Activated T-cell treated with anti-CD3 and anti-CD28 coated beads, Interleukin-2, amount 50 U/mL, for 24 hours (primary cell): ENCODE measurements around the gene GPC1.
A peak's percentile ranks its signal among the peaks of the same experiment; 100 is the strongest.

ENCODE experiments used
- DNase-seq: peaks from one replicate; pipeline ENCODE4 v3.0.0-alpha.2; 2020
- H3K27ac Mint-ChIP-seq: 2 replicates; pipeline ENCODE4 v1.8.0; 2020; ENCODE audit warnings: mild to moderate bottlenecking, mixed read lengths
- H3K27me3 Mint-ChIP-seq: 2 replicates; pipeline ENCODE4 v1.8.0; 2020; ENCODE audit warnings: mixed read lengths
- H3K36me3 Mint-ChIP-seq: 2 replicates; pipeline ENCODE4 v1.8.0; 2020; ENCODE audit warnings: low read depth, mixed read lengths
- H3K4me1 Mint-ChIP-seq: 2 replicates; pipeline ENCODE4 v1.8.0; 2020; ENCODE audit warnings: low read depth, mixed read lengths
- H3K4me3 Mint-ChIP-seq: 2 replicates; pipeline ENCODE4 v1.8.0; 2020; ENCODE audit warnings: mild to moderate bottlenecking, moderate library complexity, mixed read lengths
- H3K9me3 Mint-ChIP-seq: 2 replicates; pipeline ENCODE4 v1.8.0; 2020; ENCODE audit warnings: mixed read lengths

Gene GPC1

GRCh38 chr2:240447934-240448333 is 12.5 kb downstream of the GPC1 start:
- H3K27ac Mint-ChIP-seq: no peak overlapping the region
- no peaks in the 10 kb centered on the region for H3K4me1 Mint-ChIP-seq
- no peaks in the 10 kb centered on the region for H3K36me3 Mint-ChIP-seq
- DNase-seq: no peak
- H3K4me3 Mint-ChIP-seq: no peak overlapping the region
- H3K9me3 Mint-ChIP-seq: no peaks in the 10 kb centered on the region
- H3K27me3 Mint-ChIP-seq: peaks cover 44% of the 10 kb centered on the region

- H3K27me3 Mint-ChIP-seq: peaks cover 44% of the 10 kb centered on the region
Measured at GRCh38 chr2:240448387-240449274, 13.2 kb downstream of the GPC1 start.

GRCh38 chr2:240449764-240450531 is 14.5 kb downstream of the GPC1 start:
- Mint-ChIP-seq H3K27ac (no peak overlapping the region), H3K27me3 (peaks cover 56% of the 10 kb centered on the region), H3K9me3 (no peaks in the 10 kb centered on the region), H3K36me3 (no peaks in the 10 kb centered on the region), H3K4me3 (no peak overlapping the region), H3K4me1 (peaks cover 7% of the 10 kb centered on the region)
- DNase-seq: no peak

More at GRCh38 chr2:240448387-240449274, 13.2 kb downstream of the GPC1 start:
- H3K4me3 Mint-ChIP-seq: no peak overlapping the region
- no peaks in the 10 kb centered on the region for H3K4me1 Mint-ChIP-seq
- no peak for DNase-seq
- H3K27ac Mint-ChIP-seq: no peak overlapping the region
- no peaks in the 10 kb centered on the region for H3K36me3 Mint-ChIP-seq
- no peaks in the 10 kb centered on the region for H3K9me3 Mint-ChIP-seq

- no peaks in the 10 kb centered on the region for H3K36me3 Mint-ChIP-seq
- peaks cover 61% of the 10 kb centered on the region for H3K27me3 Mint-ChIP-seq
- peaks cover 7% of the 10 kb centered on the region for H3K4me1 Mint-ChIP-seq
- H3K27ac Mint-ChIP-seq: no peak overlapping the region
- no peak for DNase-seq
- H3K4me3 Mint-ChIP-seq: no peak overlapping the region
- H3K9me3 Mint-ChIP-seq: no peaks in the 10 kb centered on the region
Measured at GRCh38 chr2:240450532-240451107, 15.2 kb downstream of the GPC1 start.

- no peaks in the 10 kb centered on the region for H3K36me3 Mint-ChIP-seq
- H3K4me1 Mint-ChIP-seq: peaks cover 7% of the 10 kb centered on the region
- DNase-seq: no peak
- H3K27me3 Mint-ChIP-seq: peaks cover 62% of the 10 kb centered on the region
- no peak overlapping the region for H3K4me3 Mint-ChIP-seq
- H3K9me3 Mint-ChIP-seq: no peaks in the 10 kb centered on the region
- no peak overlapping the region for H3K27ac Mint-ChIP-seq
Measured at GRCh38 chr2:240451108-240451611, 15.7 kb downstream of the GPC1 start.

- Mint-ChIP-seq H3K27ac (no peak overlapping the region), H3K36me3 (no peaks in the 10 kb centered on the region), H3K27me3 (peaks cover 66% of the 10 kb centered on the region), H3K4me1 (peaks cover 7% of the 10 kb centered on the region), H3K9me3 (no peaks in the 10 kb centered on the region), H3K4me3 (peak overlapping the region; percentile 38)
- no peak for DNase-seq
Measured at GRCh38 chr2:240451791-240452461, 16.5 kb downstream of the GPC1 start.

GRCh38 chr2:240452462-240453256 is 17.2 kb downstream of the GPC1 start:
- Mint-ChIP-seq H3K4me3 (no peak overlapping the region), H3K4me1 (peaks cover 7% of the 10 kb centered on the region), H3K27ac (no peak overlapping the region), H3K36me3 (no peaks in the 10 kb centered on the region), H3K27me3 (peaks cover 67% of the 10 kb centered on the region), H3K9me3 (no peaks in the 10 kb centered on the region)
- no peak for DNase-seq

- Mint-ChIP-seq H3K27me3 (peaks cover 61% of the 10 kb centered on the region), H3K36me3 (no peaks in the 10 kb centered on the region), H3K27ac (no peak overlapping the region), H3K4me1 (peaks cover 7% of the 10 kb centered on the region), H3K4me3 (peak overlapping the region; percentile 62), H3K9me3 (no peaks in the 10 kb centered on the region)
- DNase-seq: no peak
Measured at GRCh38 chr2:240453461-240454105, 18.1 kb downstream of the GPC1 start.

GRCh38 chr2:240454106-240454901 is 18.8 kb downstream of the GPC1 start:
- Mint-ChIP-seq H3K27me3 (peaks cover 57% of the 10 kb centered on the region), H3K4me1 (peaks cover 7% of the 10 kb centered on the region), H3K36me3 (no peaks in the 10 kb centered on the region)

GRCh38 chr2:240455272-240455646 is 19.8 kb downstream of the GPC1 start:
- no peak for DNase-seq
- Mint-ChIP-seq H3K4me1 (peaks cover 7% of the 10 kb centered on the region), H3K27me3 (peaks cover 48% of the 10 kb centered on the region), H3K27ac (no peak overlapping the region), H3K36me3 (no peaks in the 10 kb centered on the region), H3K9me3 (no peaks in the 10 kb centered on the region), H3K4me3 (no peak overlapping the region)

More at GRCh38 chr2:240454106-240454901, 18.8 kb downstream of the GPC1 start:
- no peak for DNase-seq
- Mint-ChIP-seq H3K27ac (no peak overlapping the region), H3K9me3 (no peaks in the 10 kb centered on the region), H3K4me3 (peak overlapping the region; percentile 62)

GRCh38 chr2:240455647-240456446 is 20.4 kb downstream of the GPC1 start:
- DNase-seq: no peak
- Mint-ChIP-seq H3K27me3 (peaks cover 43% of the 10 kb centered on the region), H3K9me3 (no peaks in the 10 kb centered on the region), H3K4me3 (no peak overlapping the region), H3K27ac (no peak overlapping the region), H3K4me1 (peaks cover 7% of the 10 kb centered on the region), H3K36me3 (no peaks in the 10 kb centered on the region)
